ENCODE measurements around the gene FOXD1. TPM values are rescaled to one million over a fixed set of nuclear protein-coding genes. Genes with fewer than 3 reads are reported as not detected.

Gene FOXD1
- total and polyA plus RNA-seq, 2 donors (not counting 3 experiments of a cell fraction or from before 2014, with no cell fraction given): 0.06 to 0.20 TPM

DNA sequence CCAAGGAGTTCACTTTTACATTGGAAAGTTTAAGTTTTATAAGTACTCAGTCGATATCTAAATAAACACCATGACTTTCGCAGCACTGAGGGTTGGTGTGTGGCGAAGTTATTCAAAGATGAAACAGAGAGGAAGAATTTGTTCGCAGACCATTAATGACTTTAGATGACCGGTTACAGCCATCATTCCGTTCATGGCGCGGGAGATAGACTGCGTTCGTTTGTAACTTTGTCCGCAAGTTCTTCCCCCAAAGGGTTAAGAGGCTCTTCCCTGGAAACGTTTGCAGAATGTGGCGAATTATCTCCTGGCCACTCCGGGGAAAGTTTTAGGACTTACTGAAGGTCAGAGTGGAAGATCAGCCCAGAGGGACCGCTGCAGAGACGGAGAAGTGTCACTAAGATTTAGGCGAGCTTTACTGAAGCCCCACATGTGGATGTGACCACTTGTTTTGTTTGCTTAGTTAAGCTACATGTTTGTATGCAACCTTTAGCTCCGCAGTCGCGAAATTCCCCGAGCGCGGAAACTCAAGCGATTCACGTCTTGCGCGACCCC, 2.2 kb upstream of the FOXD1 start:
- H3K9ac ChIP-seq (replicated peaks; ENCODE audit: extremely low read depth, insufficient read depth, low read length): no peak overlapping the region
- H3K4me3 ChIP-seq (replicated peaks in 1 of 3; ENCODE audit: insufficient read depth in 1 of 3, low read depth in 1 of 3, low read length in 3 of 3): no peak overlapping the region
- H3K4me2 ChIP-seq (ENCODE audit: insufficient read depth, low read length): no peak overlapping the region
- peaks cover 7% of the 10 kb centered on the region for H3K4me1 ChIP-seq (ENCODE audit: control insufficient read depth, extremely low read depth, insufficient read depth, low read length)
- no peaks in the 10 kb centered on the region for H3K79me2 ChIP-seq (ENCODE audit: control insufficient read depth, insufficient read depth, low read length)
- no peak overlapping the region for H3K27ac ChIP-seq (ENCODE audit: insufficient read depth, low read depth, low read length)
- no peaks in the 10 kb centered on the region for H3K9me1 ChIP-seq (replicated peaks; ENCODE audit: control insufficient read depth, extremely low read depth, insufficient read depth, low read length)
- no peaks in the 10 kb centered on the region for H3K9me3 ChIP-seq (replicated peaks; ENCODE audit: control insufficient read depth, insufficient read depth, low read length)
- BruUV-seq (replicated peaks): no TSS peak
- H3K36me3 ChIP-seq (ENCODE audit: control insufficient read depth in 2 of 2, extremely low read depth in 1 of 2, insufficient read depth in 2 of 2, low read length in 2 of 2): no peaks in the 10 kb centered on the region
- FAIRE-seq (no peak), DNase-seq (ENCODE audit: low read depth, low spot score) (peak; percentile 33)
- no peaks in the 10 kb centered on the region for H4K20me1 ChIP-seq (replicated peaks; ENCODE audit: control insufficient read depth, extremely low read depth, insufficient read depth, low read length)
- TF ChIP-seq EZH2 (IDR thresholded peaks at IDR 0.05; ENCODE audit: borderline replicate concordance, low read depth, low read length, severe bottlenecking): peak; percentile 93
- TF ChIP-seq, protein P1, sequence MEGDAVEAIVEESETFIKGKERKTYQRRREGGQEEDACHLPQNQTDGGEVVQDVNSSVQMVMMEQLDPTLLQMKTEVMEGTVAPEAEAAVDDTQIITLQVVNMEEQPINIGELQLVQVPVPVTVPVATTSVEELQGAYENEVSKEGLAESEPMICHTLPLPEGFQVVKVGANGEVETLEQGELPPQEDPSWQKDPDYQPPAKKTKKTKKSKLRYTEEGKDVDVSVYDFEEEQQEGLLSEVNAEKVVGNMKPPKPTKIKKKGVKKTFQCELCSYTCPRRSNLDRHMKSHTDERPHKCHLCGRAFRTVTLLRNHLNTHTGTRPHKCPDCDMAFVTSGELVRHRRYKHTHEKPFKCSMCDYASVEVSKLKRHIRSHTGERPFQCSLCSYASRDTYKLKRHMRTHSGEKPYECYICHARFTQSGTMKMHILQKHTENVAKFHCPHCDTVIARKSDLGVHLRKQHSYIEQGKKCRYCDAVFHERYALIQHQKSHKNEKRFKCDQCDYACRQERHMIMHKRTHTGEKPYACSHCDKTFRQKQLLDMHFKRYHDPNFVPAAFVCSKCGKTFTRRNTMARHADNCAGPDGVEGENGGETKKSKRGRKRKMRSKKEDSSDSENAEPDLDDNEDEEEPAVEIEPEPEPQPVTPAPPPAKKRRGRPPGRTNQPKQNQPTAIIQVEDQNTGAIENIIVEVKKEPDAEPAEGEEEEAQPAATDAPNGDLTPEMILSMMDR (IDR thresholded peaks at IDR 0.05; ENCODE audit: extremely low read depth in 1 of 2, insufficient read depth in 1 of 2, low read depth in 1 of 2, low read length in 2 of 2): no peak
- intact Hi-C loops (cut with micrococcal nuclease): loop anchor here (1.0 to 5.0 kb wide), 4 partner anchors 150 to 493 kb away; partner anchors contain the start of gene FCHO2
- no peak overlapping the region for H2AFZ ChIP-seq (ENCODE audit: low read depth, low read length)
- H3K27me3 ChIP-seq (ENCODE audit: control insufficient read depth in 2 of 2, insufficient read depth in 2 of 2, low read length in 2 of 2): peaks cover 61 to 85% of the 10 kb centered on the region in 2 experiments
- POLR2A ChIA-PET: interaction anchor here (1.0 kb wide), 1 partner anchor 234 kb away, joined by 3 read pairs; no protein-coding TSS in a partner anchor
- CTCF ChIA-PET: interaction anchor here (0.7 to 5.4 kb wide), 49 partner anchors 8 to 495 kb away, joined by 3 to 277 read pairs (median 6); partner anchors contain the start of genes BTF3 and FCHO2
- dilution Hi-C loops (cut with MboI; ENCODE audit: extremely low pct_ligation_motif_present, low sequenced_read_pairs): no loop called here

GRCh38 chr5:73450137-73450536, 1.6 kb upstream of the FOXD1 start:
- FAIRE-seq: no peak
- TF ChIP-seq EZH2 (IDR thresholded peaks at IDR 0.05; ENCODE audit: borderline replicate concordance, low read depth, low read length, severe bottlenecking) (peak; percentile 32), FOS (IDR thresholded peaks at IDR 0.05; ENCODE audit: borderline replicate concordance, insufficient read depth, low read length) (no peak), POLR2AphosphoS5 (IDR thresholded peaks at IDR 0.05; ENCODE audit: insufficient read depth, low read depth, low read length) (no peak), GATA2 (IDR thresholded peaks at IDR 0.05; ENCODE audit: insufficient read depth, insufficient read length, low read depth, low read length) (no peak), MAX (IDR thresholded peaks at IDR 0.05; ENCODE audit: insufficient read depth, insufficient read length) (no peak), JUN (IDR thresholded peaks at IDR 0.05; ENCODE audit: borderline replicate concordance, insufficient read depth, insufficient read length, low read depth) (no peak)
- intact Hi-C loops (cut with micrococcal nuclease) (loop anchor here (2.0 to 5.0 kb wide), 2 partner anchors 149 to 493 kb away; partner anchors contain the start of gene FCHO2), dilution Hi-C loops (cut with MboI; ENCODE audit: extremely low pct_ligation_motif_present, low sequenced_read_pairs) (no loop called here)
- Histone ChIP-seq H3K9me3 (replicated peaks; ENCODE audit: control insufficient read depth, insufficient read depth, low read length) (no peaks in the 10 kb centered on the region), H2AFZ (ENCODE audit: low read depth, low read length) (no peak overlapping the region), H3K36me3 (ENCODE audit: control insufficient read depth in 2 of 2, extremely low read depth in 1 of 2, insufficient read depth in 2 of 2, low read length in 2 of 2) (no peaks in the 10 kb centered on the region), H3K4me3 (replicated peaks in 1 of 3; ENCODE audit: insufficient read depth in 1 of 3, low read depth in 1 of 3, low read length in 3 of 3) (no peak overlapping the region), H3K4me1 (ENCODE audit: control insufficient read depth, extremely low read depth, insufficient read depth, low read length) (peaks cover 7% of the 10 kb centered on the region), H3K79me2 (ENCODE audit: control insufficient read depth, insufficient read depth, low read length) (no peaks in the 10 kb centered on the region), H3K27ac (ENCODE audit: insufficient read depth, low read depth, low read length) (no peak overlapping the region), H3K4me2 (ENCODE audit: insufficient read depth, low read length) (no peak overlapping the region), H3K9me1 (replicated peaks; ENCODE audit: control insufficient read depth, extremely low read depth, insufficient read depth, low read length) (no peaks in the 10 kb centered on the region), H4K20me1 (replicated peaks; ENCODE audit: control insufficient read depth, extremely low read depth, insufficient read depth, low read length) (no peaks in the 10 kb centered on the region), H3K9ac (replicated peaks; ENCODE audit: extremely low read depth, insufficient read depth, low read length) (no peak overlapping the region), H3K27me3 (ENCODE audit: control insufficient read depth in 2 of 2, insufficient read depth in 2 of 2, low read length in 2 of 2) (peaks cover 64 to 86% of the 10 kb centered on the region in 2 experiments)
- ChIA-PET CTCF (interaction anchor here (1.9 to 5.4 kb wide), 3 partner anchors 225 to 366 kb away, joined by 15 to 277 read pairs (median 23); no protein-coding TSS in a partner anchor), POLR2A (no interaction called here)
- no peak for DNase-seq (ENCODE audit: low read depth, low spot score)
- no TSS peak for BruUV-seq (replicated peaks)
